Hematopoietic multipotent progenitor cell treated with erythropoietin and hydrocortisone succinate and interleukin-3 and kit ligand, for 17 days (in vitro differentiated cells): ENCODE results near the gene HIGD1B.

Experiments used
- DNase-seq: peaks from one replicate; pipeline ENCODE4 v3.0.0-alpha.2; 2015; ENCODE audit warnings: low spot score

Gene HIGD1B

DNA sequence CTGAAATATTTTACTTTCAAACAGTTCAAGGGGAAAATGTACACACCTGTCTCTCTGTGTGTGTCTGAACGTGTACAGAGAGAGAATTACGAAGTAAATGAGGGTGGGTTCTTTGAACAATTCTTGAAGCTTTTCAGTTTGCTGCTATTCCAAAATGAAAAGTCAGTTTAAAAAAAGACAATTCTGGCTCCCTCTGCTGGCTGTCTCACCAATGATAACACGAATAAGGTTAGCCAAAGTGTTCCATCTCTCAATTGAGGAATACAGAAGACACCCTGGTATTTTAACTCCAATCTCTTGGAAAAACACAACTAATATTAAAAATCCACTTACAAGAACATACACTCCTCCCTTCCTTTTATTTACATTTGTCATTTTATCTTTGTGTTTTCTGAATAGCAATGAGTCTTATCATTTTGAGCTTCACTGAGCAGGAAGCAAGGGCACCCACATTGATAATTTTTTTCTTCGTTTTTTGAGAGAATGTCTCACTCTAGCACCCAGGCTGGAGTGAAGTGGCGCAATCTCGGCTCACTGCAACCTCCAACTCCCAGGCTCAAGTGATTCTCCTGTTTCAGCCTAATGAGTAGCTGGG lies 31.0 kb downstream of the HIGD1B start:
- DNase-seq = peak; percentile 23

DNA sequence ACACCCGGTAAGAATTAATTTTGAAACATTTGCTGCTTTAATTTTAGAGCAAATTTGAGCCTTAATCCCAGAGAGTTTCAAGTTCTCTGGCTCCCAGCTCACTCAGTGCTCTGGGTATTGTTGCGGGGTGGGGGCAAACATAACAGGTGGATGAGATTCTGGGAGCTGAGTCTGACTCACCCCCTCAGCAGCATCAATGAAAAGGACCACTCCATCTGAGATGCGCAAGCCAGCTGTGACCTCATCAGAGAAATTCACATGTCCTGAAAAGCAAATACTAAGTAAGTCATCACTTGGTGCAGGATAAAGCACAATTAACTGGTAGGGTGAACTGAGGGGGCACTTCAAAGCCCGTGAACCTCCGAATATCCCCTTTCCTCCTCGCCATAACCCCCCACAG lies 31.7 kb downstream of the HIGD1B start:
- no peak for DNase-seq

DNA sequence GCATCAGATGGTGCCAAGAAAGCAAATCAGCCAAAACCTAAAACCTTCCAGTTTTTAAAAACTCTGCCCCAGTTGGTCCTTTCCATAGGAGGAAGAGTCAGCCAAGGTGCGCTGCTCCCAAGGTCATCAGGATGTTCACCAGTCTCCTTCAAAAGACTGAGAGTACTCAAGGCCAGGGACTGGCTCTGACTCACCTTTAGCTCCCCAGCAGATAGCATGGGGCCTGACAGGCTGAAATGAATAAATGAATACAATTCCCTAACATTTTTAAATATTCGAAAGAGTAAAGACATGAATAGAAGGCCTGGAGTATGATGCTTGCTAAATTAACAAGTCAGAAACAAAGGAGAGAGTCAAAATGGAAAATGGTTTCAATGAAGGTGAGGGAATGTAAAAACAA lies 32.4 kb downstream of the HIGD1B start:
- no peak for DNase-seq

DNA sequence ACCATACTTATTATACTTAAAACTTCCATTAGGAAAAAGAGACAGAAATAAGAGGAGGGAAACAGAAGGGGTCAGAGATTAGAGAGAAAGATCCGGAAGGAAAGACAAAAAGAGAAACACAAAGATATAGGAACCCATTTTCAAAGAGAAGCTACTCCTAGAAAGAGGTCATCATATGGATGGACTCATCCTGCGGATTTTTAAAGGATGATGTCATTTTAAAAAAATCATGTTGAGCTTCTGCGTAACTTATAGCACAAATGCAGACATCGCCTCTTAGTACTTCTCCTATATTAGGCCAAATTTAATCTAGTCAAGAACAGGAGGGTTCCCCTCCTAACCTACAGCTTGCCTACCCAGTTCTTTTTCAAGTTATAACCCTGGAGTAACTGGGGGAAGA lies 33.5 kb downstream of the HIGD1B start:
- no peak for DNase-seq

DNA sequence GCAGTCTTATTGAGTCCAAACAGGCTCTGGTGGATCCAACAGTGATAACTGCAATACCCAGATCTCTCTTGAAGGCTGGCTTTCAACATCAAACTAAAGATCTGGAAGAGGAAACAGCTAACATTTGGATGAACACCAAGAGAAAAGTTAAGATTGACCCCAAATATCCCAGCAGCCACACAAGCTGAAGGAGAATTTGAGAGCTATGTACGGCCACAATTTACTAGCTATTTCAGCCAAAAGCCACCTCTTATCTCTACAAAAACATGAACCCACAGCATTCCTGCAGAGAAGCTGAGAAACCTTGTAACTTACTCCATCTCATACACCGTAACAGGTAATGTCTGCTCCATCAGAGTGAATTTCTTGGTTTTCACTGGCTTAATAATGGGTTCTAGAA lies 37.3 kb downstream of the HIGD1B start:
- DNase-seq = no peak

DNA sequence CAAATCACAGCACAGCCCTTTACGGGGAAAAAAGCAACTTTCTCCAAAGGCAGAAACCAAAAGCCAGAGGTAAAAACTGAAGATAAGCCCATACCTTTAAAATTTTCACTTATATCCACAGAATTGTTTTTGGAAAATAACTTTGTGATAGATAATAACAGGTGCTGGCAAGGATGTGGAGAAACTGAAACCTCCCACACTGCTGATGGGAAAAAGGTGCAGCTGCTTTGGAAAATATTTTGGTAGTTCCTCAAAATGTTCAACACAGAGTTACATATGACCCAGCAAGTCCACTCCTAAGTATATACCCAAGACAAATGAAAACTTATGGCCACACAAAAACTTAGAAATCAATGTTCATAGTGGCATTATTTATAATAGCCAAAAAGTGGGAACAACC lies 39.3 kb downstream of the HIGD1B start:
- DNase-seq = no peak

DNA sequence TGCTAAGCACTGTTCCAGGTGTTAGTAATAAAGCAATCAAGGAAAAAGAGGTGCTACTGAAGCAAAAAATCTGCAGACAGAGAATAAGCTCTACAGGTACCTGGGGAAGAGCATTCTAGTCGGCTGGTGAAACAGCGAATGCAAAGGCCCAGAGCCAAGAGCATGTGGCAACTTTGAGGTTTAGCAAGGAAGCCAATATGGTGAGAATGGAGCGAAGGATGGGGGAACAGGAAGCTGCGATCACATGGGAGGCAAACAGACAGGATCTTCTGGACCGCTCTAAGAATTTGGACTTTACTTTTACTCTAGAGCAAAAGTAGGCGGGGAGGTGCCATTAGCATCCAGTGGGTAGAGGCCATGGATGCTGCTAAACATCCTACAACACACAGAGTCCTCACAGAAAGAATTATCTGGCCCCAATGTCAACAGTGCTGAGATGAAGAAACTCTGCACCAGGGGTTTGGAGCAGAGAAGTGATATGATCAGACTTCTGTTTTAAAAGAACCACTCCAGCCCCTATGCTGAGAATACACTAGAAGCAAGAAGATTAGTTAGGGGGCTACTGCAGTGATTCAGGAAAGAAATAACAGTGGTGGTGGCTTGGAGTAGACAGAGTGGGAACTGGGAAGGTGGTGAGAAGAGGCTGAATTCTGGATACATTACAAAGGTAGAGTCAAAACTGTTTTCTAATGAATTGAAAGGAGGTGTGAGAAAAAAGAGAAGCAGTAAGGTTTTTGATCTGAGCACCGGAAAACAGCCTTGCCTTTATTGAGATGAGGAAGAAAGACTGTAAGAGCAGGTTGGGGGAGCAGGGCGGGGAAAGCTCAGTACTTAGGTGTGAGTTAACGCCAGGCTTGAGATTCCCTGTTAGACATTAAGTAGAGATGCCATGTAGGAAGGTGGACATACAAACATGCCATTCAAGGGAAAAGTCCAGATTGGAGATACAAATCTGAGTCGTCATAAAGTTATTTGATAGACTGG lies 40.6 kb downstream of the HIGD1B start:
- no peak for DNase-seq

DNA sequence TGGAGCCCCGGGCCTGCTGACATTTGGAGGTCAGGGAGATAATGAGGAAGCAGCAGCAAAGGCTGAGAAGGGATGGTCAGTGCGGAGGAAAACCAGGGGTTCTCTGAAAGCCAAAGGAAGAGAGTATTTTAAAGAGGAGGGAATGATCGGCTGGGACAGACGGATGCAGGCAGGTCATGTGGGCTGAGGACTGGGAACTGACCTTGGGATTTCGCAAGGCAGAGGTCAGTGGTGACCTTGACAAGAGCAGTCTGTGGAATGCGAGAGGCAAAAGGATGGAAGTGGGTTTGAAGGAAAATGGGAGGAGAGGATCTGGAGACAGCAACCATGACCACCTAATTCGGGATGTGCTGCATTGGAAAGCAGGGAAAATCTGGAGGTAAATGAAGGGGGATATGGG lies 41.3 kb downstream of the HIGD1B start:
- DNase-seq = no peak

DNA sequence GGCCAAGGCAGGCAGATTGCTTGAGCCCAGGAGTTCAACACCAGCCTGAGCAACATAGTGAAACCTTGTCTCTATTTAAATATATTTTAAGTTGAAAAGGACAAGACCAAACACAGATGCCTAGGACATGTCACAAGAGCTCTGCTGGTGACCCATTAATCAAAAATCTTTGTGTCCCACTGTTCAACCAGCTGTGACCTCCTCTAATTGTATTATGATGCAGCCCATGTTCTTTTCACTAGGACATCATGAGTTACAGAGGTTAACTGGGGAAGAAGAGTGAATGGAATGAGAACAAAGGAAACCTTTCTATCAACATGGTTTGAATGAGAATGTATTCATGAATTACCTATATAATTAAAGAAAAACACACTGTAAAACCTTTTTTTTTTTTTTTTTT lies 44.6 kb downstream of the HIGD1B start:
- no peak for DNase-seq

DNA sequence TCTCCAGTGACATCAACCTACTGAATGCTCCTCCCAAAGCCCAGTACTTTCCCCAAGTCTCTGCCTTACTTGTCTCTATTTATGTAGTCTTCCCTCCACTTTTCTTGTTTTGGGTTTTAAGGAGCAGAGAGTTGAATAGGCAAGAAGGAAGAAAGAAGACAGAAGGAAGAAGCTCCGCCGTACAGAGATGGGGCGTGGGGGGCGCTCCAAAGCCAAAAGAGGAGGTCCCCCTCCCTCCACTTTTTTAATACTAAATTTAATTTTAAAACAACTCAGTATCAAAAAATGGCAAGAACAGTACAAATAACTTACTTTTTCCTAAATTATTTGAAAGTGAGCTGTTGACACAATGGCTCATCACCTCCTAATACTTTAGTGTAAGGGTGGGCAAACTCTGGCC lies 47.0 kb downstream of the HIGD1B start:
- DNase-seq = no peak

DNA sequence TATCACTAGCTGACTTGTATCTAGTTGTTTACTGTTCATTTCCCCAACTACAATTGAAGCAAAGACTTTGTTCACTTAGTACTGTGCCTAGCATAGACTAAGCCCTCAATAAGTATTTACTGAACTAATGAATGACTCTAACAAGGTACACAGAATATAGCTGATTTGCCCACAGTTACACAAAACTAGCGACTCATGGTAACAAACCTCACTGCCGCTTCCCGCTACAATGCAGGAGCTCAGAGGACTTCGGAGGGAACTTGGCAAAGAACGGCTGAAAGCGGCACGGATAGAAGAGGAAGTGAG lies 51.0 kb downstream of the HIGD1B start:
- no peak for DNase-seq

DNA sequence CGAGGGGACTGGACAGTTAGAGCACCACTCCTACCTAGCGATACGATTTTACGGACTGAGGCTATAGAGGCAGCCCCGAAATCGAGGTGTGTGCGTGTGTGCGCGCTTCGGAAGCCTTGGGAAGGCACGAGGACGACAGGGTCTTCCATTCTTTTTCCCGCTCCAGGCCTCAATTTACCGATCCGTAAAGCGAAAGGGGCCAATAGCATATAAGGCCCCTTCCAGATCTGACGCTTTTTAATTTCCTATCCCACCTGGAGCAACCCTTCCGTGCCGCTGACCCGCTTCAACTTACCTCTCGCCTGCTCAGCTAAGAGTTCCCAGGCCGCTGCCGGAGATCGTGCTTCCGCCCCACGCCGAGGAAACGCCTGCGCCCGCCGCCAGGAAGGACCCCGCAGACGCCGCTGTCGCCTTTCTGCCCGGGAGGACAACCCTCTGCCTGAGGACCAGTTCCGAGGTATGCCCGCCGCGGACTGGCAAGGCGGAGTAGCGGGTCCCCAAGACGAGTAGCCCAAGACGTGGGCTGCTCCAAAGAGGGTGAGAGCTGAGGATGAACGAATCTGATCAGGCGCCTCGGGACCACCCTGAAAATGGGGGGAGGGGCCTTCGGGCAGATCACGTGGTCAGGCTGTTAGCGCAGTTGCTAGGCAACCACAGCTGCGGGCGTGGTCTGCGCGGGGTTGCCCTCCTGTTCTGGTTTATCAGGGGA lies 51.5 kb downstream of the HIGD1B start, which contains the start of gene EFTUD2:
TSS of gene EFTUD2 (minus strand) at position 372 of the 709 bp plus-strand sequence. CDS start 4,924 bp downstream, outside the sequence.
- DNase-seq = peak; percentile 95
